ENCODE results near the gene CCL20.

Gene CCL20

GRCh38 chr2:227865291-227865690, 51.6 kb downstream of the CCL20 start:
- TF ChIP-seq TAF1 (IDR thresholded peaks at IDR 0.05; ENCODE audit: borderline replicate concordance, low read depth, low read length), result no peak
- no peak for DNase-seq (ENCODE audit: insufficient read length)
- no peak for FAIRE-seq

All from GM12892 (cell line).